Measurements from ENCODE around the gene AFAP1.

Gene AFAP1

GRCh38 chr4:7968262-7968896 lies 28.7 kb upstream of the AFAP1 start:
- no peak for DNase-seq

GRCh38 chr4:7967501-7968261 lies 28.0 kb upstream of the AFAP1 start:
- DNase-seq = no peak

DNA sequence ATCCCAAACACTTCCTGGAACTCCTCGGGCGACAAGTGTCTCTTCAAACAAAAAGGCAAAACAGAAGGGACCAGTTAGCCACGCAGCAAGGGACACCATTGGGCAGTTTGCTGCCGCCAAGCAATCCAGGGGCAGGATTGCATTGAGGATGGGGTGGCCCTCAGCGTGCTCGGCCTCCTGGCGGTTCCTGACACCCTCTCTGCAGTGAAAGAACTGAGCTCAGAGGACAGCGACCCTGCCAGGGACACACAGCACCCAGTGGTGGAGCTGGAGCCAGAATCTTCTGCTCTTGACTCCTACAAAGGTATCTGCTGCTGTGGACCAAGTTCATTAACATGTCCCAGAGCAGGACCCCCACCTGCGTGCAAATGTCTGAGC lies 27.4 kb upstream of the AFAP1 start:
- no peak for DNase-seq

GRCh38 chr4:7966281-7967062 lies 26.8 kb upstream of the AFAP1 start:
- DNase-seq = no peak

- no peak for DNase-seq
Measured at GRCh38 chr4:7964890-7965662, 25.4 kb upstream of the AFAP1 start.

DNA sequence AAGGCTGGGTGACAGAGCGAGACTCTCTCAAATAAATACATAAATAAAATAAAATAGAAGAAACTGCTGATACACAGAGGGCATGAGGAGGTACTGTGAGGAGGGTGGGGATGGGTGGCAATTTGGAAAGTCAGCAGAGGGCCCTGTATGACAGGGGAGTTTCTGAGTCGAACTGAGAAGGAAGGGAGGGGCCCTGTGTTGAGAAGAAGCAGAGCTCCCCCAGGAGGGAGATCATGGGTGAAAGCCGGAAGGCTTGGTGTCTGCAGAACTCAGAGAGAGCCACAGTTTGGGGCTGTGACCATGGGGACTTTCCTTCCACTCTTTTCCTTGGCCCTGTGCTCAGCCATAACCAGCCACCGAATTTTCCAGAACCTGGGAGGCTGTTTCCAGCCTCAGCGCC lies 24.8 kb upstream of the AFAP1 start:
- no peak for DNase-seq

- DNase-seq = no peak
Measured at GRCh38 chr4:7963691-7964090, 24.0 kb upstream of the AFAP1 start.

DNA sequence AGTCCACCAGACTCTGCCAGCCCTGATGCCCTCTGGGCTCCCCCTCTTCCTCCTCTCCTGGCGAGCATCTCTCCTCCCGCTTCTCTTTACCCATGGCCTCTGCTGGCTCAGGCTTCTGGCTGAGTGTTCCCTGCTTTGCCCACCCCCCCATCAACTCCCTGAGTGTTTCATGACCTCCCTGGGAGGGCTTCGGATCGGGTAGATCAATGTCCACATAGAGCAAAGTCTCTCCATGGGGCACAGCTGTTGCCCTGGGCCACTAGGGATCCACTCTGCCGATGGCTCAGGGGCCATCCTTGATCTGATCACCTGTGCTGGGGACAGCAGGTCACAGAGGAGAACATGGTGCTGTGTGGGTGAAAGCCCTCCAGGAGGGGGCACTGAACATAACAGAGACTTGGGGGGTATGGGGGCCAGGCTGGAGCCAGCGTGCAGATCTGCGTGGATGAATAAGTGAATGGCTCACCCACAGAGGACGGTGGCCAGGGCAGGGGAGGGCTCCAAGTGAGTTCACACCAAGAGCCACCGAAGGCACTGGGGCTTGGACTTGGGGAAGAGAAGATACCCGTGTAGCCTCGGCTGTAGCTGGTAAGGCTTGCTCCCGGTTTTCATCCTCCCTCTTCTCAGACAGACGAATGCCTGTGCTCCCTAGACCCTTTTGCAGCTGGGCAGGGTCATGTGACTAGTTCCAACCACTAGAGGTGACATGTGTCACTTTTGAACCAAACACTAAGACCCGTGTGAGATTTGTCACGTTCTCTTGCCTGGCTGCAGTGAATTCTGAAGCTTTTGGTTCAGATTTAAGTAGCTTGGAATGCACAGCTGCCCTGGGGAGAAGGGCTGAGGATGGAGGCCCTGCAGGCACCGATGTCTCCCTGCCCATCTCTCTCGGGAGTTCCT lies 23.2 kb upstream of the AFAP1 start:
- no peak for DNase-seq

DNA sequence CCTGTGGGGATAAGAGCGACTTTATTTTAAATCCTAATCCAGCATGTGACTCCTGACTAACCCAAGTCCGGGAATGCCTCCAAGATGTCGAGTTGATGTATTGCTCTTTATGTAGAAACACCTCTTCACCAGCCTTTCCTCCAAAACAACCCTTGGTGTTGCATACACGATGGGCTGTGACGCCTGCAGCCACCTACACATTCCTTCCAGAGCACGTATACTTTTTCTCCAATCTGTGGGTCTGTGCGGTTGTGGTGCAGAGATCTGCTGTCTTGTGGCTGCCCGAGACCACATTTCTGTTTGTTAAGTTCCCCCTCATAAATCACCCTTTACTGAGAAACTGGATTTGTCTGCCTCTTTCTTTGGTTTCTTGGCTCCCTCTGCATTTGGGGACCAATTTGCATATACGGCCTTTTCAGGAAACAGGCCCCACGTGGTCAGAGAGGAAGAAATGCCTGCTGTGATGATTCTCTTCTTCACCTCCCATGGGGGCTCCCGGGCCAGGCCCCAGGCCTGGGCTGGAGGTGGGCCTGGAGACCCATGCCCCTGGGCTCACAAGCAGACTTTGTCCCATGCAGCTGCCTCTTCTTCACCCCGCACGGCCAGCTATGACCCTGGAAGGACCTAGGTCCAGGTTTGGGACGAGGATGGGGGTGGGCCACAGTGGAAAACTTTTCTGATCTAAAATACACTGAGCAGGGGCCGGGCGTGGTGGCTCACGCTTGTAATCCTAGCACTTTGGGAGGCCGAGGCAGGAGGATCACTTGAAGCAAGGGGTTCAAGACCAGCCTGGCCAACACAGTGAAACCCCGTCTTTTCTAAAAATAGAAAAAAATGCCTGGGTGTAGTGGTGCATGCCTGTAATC lies 21.4 kb upstream of the AFAP1 start:
- no peak for DNase-seq

- DNase-seq = no peak
Measured at GRCh38 chr4:7960017-7960789, 20.5 kb upstream of the AFAP1 start.

GRCh38 chr4:7959078-7959477 lies 19.4 kb upstream of the AFAP1 start:
- DNase-seq = peak; percentile 64

- no peak for DNase-seq
Measured at GRCh38 chr4:7956934-7957656, 17.4 kb upstream of the AFAP1 start.

- DNase-seq = no peak
Measured at GRCh38 chr4:7956270-7956808, 16.7 kb upstream of the AFAP1 start.

DNA sequence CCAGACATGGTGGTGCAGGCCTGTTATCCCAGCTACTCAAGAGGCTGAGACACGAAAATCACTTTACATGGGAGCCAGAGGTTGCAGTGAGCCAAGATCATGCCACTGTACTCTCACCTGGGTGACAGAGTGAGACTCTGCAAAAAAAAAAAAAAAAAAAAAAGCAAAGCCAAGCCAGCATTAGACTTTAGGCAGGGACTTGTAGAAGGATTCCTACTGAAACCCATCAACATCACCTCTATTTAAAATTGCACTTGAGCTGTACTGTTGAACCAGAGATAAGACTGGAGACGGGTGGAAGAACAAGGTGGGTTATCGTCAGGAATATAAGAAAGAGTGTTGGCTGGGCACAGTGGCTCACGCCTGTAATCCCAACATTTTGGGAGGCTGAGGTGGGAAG lies 15.7 kb upstream of the AFAP1 start:
- no peak for DNase-seq

DNA sequence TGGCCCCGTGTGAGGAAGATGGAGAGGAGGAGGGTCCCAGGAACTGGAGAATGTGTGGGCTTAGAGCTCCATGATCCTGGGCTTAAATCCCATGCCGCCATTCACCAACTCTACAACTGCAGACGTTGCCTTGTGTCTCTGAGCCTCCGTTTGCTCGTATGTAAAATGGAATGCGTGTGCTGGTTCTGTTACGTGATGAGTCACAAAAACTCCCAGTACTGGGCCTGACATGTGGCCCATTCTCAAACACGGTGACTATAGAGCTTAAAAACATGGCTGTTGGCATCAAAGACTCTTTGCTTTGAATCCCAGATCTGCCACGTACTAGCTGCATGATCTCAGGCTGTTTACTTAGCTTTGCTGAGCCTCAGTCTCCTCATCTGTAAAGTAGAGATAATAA lies 13.0 kb upstream of the AFAP1 start:
- no peak for DNase-seq

DNA sequence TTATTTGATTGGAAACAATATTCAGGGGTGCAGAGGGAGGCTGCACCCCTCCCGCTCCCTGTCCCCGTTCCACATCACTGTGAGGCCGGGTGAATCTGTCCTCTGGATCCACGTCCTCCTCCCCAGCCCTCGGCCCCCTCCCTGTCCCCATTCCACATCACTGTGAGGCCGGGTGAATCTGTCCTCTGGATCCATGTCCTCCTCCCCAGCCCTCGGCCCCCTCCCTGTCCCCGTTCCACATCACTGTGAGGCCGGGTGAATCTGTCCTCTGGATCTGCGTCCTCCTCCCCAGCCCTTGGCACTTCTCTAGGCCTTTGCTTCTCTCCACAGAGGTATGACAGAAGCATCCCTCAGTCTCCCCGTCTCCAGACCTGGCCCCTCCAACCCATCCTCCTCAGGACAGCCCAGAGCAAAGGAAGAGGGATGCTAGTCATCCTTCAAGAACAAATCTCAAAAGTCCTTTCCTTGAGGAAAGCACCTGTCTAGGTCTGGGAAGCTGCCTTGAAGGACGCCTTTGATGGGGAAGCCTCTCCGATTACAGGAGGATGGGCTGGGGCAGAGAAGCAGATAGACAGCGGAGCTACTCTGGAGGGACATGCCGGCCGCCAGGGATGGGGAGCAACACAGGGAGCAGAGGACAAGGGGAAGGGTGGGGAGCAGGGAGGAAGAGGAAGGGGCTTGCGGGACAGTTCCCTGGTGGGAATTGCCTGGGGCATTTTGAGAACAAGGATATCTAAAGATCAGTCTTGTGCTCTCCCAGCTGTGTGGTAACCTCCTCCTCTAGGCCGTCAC lies 10.8 kb upstream of the AFAP1 start:
- no peak for DNase-seq

DNA sequence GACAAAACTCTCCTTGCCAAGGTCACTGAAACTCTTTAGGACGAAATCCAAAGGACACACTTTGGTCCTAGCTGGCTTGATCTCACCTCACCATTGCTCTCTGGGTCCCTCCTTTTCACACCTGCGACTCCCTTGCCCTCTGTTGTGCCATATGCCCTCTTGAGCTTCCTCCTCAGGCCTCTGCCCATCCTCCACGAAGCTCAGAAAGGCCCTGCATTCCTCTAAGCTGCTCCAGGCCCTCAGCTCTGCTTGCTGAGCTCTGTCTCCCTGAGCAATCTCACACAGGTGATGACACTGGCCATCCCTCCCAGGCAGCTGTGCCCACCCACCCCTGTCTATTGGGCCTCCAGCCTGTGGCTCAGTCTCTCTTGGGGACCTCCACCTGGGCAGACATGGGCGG lies 10.1 kb upstream of the AFAP1 start:
- no peak for DNase-seq

- no peak for DNase-seq
Measured at GRCh38 chr4:7947927-7948326, 8.3 kb upstream of the AFAP1 start.
